Activated B cell treated with CpG ODN at 0.5 μM for 24 hours (primary cell): ENCODE data around the gene TCAP. TPM values are rescaled to one million over a fixed set of nuclear protein-coding genes. Genes with fewer than 3 reads are reported as not detected.

ENCODE experiments used
- ATAC-seq: fragments of 200-7000 bp; cut with Tn5 transposase; one replicate; pipeline ENCODE4 v1.10.0; 2021; ENCODE audit warnings: low read depth, mild to moderate bottlenecking, moderate library complexity
- CTCF ChIA-PET: fragments of 350-600 bp; sonication (Branson Sonifier 250); formaldehyde crosslinking; loops from one replicate; lab custom pipeline; 2021; ENCODE audit warnings: antibody characterized with exemption; lab: Charles Lee
- POLR2A ChIA-PET: fragments of 350-600 bp; sonication (Branson Sonifier 250); formaldehyde crosslinking; loops from one replicate; lab custom pipeline; 2021; ENCODE audit warnings: antibody characterized with exemption; lab: Charles Lee
- DNase-seq: peaks from one replicate; pipeline ENCODE4 v3.0.0; 2022
- H3K27ac Mint-ChIP-seq: one replicate; pipeline ENCODE4 v1.8.0; 2020; ENCODE audit warnings: mixed read lengths
- H3K27me3 Mint-ChIP-seq: one replicate; pipeline ENCODE4 v1.8.0; 2021; ENCODE audit warnings: mixed read lengths
- H3K36me3 Mint-ChIP-seq: one replicate; pipeline ENCODE4 v1.8.0; 2021; ENCODE audit warnings: low read depth, mixed read lengths
- H3K4me1 Mint-ChIP-seq: one replicate; pipeline ENCODE4 v1.8.0; 2021; ENCODE audit warnings: mixed read lengths
- H3K4me3 Mint-ChIP-seq: one replicate; pipeline ENCODE4 v1.8.0; 2020; ENCODE audit warnings: mild to moderate bottlenecking, mixed read lengths
- H3K9me3 Mint-ChIP-seq: one replicate; pipeline ENCODE4 v1.8.0; 2020; ENCODE audit warnings: mixed read lengths
- intact Hi-C: fragments of 100-400 bp; cut with micrococcal nuclease; formaldehyde crosslinking; loops from one replicate; pipeline ENCODE4 v1.15.1; 2024
- total RNA-seq: library from RNA; stranded (reverse); gene quantifications from 2 replicates; pipeline ENCODE4 v1.2.3, GENCODE V29; 2022
- TF ChIP-seq, protein P1 (sequence below): fragments of 200-600 bp; IDR thresholded peaks from one replicate; pipeline ENCODE4 v1.8.0; 2022; ENCODE audit warnings: antibody characterized with exemption, mild to moderate bottlenecking

TCAP gene
- total RNA-seq, 1 donor from 2014 or later: 2.3 TPM

DNA sequence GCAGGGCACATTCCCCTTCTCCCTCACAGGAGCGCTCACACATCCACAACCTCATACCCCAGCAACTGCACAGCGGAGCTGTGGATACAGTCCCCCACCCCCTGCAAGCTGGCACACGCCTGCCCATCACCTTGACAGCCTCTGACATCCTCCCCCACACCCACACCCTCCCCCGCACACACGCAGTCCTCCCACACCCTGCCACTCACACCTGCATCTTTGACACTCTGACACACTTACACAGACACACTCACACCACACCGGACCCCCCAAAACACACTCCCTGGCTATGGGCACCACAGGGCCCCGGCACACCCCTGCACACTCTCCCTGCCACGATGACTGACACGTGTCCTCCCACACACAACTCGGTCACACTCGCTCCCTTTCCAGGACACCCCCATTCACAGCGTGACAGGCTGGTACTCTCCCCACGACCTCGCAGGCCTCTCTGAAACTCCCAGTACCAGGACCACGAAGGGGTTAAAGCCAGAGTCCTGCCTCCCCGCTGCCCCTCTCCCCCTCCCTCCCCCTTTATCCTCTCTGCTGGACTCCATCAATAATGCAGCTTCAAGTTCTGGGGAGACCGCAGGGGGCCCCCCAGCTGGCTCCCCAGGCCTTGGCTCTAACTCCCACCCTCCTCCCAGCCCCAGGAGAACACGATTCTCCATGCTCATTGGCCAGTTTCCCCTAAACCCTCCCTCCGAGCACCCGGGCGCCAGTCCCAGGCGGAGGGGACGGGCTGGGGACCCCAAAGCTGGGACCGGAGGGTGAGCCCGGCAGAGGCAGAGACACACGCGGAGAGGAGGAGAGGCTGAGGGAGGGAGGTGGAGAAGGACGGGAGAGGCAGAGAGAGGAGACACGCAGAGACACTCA lies 38.7 kb upstream of the TCAP start, which contains the start of gene PPP1R1B:
PPP1R1B (plus strand) TSS at position 782 of the 876 bp plus-strand sequence. CDS start 441 bp downstream, outside the sequence.
- POLR2A ChIA-PET: interaction anchor here (0.6 kb wide), 1 partner anchor 394 kb away, joined by 3 read pairs; no protein-coding TSS in a partner anchor
- CTCF ChIA-PET: interaction anchor here (5.9 kb wide), 1 partner anchor 7 kb away, joined by 56 read pairs; no protein-coding TSS in a partner anchor
- TF ChIP-seq, protein P1, sequence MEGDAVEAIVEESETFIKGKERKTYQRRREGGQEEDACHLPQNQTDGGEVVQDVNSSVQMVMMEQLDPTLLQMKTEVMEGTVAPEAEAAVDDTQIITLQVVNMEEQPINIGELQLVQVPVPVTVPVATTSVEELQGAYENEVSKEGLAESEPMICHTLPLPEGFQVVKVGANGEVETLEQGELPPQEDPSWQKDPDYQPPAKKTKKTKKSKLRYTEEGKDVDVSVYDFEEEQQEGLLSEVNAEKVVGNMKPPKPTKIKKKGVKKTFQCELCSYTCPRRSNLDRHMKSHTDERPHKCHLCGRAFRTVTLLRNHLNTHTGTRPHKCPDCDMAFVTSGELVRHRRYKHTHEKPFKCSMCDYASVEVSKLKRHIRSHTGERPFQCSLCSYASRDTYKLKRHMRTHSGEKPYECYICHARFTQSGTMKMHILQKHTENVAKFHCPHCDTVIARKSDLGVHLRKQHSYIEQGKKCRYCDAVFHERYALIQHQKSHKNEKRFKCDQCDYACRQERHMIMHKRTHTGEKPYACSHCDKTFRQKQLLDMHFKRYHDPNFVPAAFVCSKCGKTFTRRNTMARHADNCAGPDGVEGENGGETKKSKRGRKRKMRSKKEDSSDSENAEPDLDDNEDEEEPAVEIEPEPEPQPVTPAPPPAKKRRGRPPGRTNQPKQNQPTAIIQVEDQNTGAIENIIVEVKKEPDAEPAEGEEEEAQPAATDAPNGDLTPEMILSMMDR: no peak
- Mint-ChIP-seq H3K27me3 (peaks cover 33% of the 10 kb centered on the region), H3K4me3 (peak within 1 kb of the TSS; percentile 74), H3K9me3 (no peaks in the 10 kb centered on the region), H3K27ac (no peak within 1 kb of the TSS), H3K4me1 (peaks cover 26% of the 10 kb centered on the region), H3K36me3 (no peaks in the 10 kb centered on the region)
- no peak for ATAC-seq
- no peak for DNase-seq
- intact Hi-C loops: loop anchor here (10.0 kb wide), 1 partner anchor 422 kb away; the partner anchor contains the start of gene RPL19

DNA sequence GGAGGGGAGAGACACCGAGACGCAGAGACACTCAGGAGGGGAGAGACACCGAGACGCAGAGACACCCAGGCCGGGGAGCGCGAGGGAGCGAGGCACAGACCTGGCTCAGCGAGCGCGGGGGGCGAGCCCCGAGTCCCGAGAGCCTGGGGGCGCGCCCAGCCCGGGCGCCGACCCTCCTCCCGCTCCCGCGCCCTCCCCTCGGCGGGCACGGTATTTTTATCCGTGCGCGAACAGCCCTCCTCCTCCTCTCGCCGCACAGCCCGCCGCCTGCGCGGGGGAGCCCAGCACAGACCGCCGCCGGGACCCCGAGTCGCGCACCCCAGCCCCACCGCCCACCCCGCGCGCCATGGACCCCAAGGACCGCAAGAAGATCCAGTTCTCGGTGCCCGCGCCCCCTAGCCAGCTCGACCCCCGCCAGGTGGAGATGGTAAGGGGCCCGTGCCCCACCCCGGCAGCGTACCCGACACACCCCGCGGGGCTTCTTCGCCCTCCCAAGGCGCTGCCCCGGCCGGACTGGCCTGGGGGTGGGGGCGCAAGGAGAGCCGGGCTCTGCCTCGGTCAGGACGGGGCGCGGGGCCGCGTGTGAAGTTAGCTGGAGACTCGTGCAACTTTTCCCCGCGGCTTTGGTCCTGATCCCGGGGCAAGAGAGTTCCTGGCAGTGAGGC lies 38.0 kb upstream of the TCAP start:
- intact Hi-C loops: loop anchor here (10.0 kb wide), 1 partner anchor 422 kb away; the partner anchor contains the start of gene RPL19
- H3K4me3 Mint-ChIP-seq: peak overlapping the region; percentile 74

DNA sequence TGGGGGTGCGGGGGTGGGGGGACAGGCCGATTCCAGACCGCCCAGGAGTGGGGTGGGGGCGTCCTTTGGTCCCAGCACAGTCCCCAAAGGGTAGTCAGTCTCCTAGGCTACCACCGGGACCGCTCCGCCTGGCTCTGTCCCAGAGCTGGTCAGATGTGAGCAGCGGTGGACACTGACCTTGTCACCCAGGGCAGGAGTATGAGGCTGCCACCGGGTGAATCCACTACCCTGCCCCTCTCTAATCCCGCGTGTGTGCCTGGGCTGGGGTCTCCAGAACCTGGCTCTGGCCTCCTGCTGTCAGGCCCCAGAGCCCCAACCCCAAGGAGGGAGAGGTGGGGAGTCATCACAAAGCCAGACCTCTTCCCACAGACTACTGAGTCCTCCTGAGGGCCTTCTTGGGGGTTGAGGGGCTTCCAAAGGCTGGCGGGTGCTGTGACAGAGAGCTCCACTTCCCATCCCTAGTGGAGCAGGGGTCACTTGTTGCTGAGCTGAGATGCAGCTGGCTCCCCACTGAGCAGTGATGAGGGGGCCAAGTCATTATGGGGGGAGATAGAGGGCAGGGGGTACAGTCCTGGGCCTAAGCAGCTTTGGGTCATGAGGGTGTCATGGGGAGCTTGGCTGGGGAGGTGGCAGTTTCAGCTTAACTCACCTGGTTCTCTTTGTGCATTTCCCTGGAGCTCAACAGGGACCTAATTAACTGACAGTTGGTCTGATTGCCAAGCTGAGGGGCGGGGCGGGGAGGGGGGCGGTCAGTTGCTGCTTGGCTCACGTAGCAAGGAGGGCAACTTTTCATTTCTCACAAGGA lies 37.2 kb upstream of the TCAP start:
- Mint-ChIP-seq H3K27me3 (peaks cover 33% of the 10 kb centered on the region), H3K27ac (no peak overlapping the region), H3K36me3 (no peaks in the 10 kb centered on the region), H3K9me3 (no peaks in the 10 kb centered on the region), H3K4me1 (peaks cover 17% of the 10 kb centered on the region), H3K4me3 (no peak overlapping the region)
- no peak for ATAC-seq
- ChIA-PET POLR2A (interaction anchor here (0.6 to 0.7 kb wide), 5 partner anchors 9 to 235 kb away, joined by 3 to 9 read pairs (median 4); no protein-coding TSS in a partner anchor), CTCF (interaction anchor here (0.9 kb wide), 1 partner anchor 26 kb away, joined by 4 read pairs; no protein-coding TSS in a partner anchor)
- TF ChIP-seq, protein P1: no peak
- intact Hi-C loops: loop anchor here (10.0 kb wide), 1 partner anchor 423 kb away; the partner anchor contains the start of gene RPL19
- no peak for DNase-seq

More for the DNA sequence above, 38.0 kb upstream of the TCAP start:
- TF ChIP-seq, protein P1: no peak
- Mint-ChIP-seq H3K27me3 (peaks cover 33% of the 10 kb centered on the region), H3K36me3 (no peaks in the 10 kb centered on the region), H3K9me3 (no peaks in the 10 kb centered on the region), H3K4me1 (peaks cover 21% of the 10 kb centered on the region), H3K27ac (no peak overlapping the region)
- ATAC-seq (no peak), DNase-seq (no peak)
- POLR2A ChIA-PET: interaction anchor here (0.6 kb wide), 2 partner anchors 21 to 393 kb away, joined by 3 read pairs; no protein-coding TSS in a partner anchor
- CTCF ChIA-PET: no interaction called here

DNA sequence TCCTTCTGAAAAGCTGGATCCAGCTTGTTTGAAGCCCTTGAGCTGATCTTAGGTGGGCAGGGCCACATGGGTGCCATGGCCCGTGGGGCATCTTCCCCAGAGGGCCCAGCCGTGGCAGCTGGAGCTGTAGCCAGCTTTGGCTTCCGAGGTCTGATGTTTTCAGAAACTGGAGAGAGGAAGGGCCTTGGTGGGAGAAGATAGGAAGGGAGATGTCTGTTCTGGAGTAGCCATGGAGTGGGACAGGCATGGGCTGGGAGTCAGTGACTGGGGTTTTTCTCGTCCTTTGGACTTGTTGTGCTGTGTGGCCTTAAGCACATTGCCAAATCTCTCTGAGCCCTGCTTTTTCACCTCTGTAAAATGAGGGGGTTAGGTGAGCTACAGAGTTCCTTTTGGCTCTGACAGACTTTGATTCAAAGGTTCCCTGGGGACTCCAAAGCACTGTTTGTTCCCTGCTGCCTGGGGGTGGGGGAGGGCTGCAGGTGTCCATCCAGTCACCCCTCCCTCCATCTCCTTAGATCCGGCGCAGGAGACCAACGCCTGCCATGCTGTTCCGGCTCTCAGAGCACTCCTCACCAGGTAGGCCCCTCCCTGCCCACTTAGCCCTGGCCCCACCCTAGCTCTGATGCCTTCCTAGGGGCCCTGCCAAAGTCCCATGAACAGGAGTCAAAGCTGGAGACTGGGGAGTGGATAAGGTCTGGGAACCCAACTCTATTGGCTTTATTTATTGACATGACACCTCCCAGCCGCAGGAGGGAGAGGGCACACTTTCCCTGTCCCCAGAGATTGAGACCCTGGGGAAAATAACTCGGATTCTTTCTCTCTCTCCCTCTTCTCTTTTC lies 36.3 kb upstream of the TCAP start:
- ATAC-seq: no peak
- TF ChIP-seq, protein P1: no peak
- intact Hi-C loops: loop anchor here (10.0 kb wide), 1 partner anchor 424 kb away; the partner anchor contains the start of gene RPL19
- peaks cover 33% of the 10 kb centered on the region for H3K27me3 Mint-ChIP-seq
- H3K4me3 Mint-ChIP-seq: no peak overlapping the region
- H3K27ac Mint-ChIP-seq: no peak overlapping the region
- H3K4me1 Mint-ChIP-seq: peaks cover 9% of the 10 kb centered on the region
- no peak for DNase-seq
- ChIA-PET POLR2A (interaction anchor here (0.7 kb wide), 3 partner anchors 10 to 101 kb away, joined by 3 to 6 read pairs (median 4); no protein-coding TSS in a partner anchor), CTCF (interaction anchor here (0.9 to 1.2 kb wide), 2 partner anchors 25 kb away, joined by 3 to 4 read pairs; no protein-coding TSS in a partner anchor)
- no peaks in the 10 kb centered on the region for H3K9me3 Mint-ChIP-seq
- no peaks in the 10 kb centered on the region for H3K36me3 Mint-ChIP-seq
